Measurements from ENCODE around the gene CHST12. TPM values are rescaled to one million over a fixed set of nuclear protein-coding genes. Genes with fewer than 3 reads are reported as not detected.

The CHST12 gene
- total RNA-seq, 1 donor from 2014 or later: 22.4 TPM

DNA sequence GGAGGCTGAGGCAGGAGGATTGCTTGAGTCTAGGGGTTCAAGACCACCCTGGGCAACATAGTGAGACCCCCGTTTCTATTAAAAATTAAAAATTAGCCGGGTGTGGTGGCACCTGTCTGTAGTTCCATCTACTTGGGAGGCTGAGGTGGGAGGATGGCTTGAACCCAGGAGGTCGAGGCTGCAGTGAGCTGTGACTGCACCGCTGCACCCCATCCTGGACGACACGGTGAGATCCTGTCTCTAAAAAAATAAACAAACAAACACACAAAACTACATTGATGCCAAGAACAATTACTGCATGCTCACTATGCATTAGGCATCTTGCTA, 761 bp upstream of the CHST12 start:
- Mint-ChIP-seq H3K36me3 (no peaks in the 10 kb centered on the region), H3K27ac (no peak overlapping the region)
- TF ChIP-seq, protein P1, sequence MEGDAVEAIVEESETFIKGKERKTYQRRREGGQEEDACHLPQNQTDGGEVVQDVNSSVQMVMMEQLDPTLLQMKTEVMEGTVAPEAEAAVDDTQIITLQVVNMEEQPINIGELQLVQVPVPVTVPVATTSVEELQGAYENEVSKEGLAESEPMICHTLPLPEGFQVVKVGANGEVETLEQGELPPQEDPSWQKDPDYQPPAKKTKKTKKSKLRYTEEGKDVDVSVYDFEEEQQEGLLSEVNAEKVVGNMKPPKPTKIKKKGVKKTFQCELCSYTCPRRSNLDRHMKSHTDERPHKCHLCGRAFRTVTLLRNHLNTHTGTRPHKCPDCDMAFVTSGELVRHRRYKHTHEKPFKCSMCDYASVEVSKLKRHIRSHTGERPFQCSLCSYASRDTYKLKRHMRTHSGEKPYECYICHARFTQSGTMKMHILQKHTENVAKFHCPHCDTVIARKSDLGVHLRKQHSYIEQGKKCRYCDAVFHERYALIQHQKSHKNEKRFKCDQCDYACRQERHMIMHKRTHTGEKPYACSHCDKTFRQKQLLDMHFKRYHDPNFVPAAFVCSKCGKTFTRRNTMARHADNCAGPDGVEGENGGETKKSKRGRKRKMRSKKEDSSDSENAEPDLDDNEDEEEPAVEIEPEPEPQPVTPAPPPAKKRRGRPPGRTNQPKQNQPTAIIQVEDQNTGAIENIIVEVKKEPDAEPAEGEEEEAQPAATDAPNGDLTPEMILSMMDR (conservative IDR thresholded peaks at IDR 0.05): no peak

GRCh38 chr7:2403718-2404648, 572 bp downstream of the CHST12 start:
- Mint-ChIP-seq H3K4me3 (peak overlapping the region; percentile 86), H3K27ac (peak overlapping the region; percentile 70)

More for the DNA sequence above, 761 bp upstream of the CHST12 start:
- Mint-ChIP-seq H3K4me3 (peak overlapping the region; percentile 87), H3K9me3 (no peaks in the 10 kb centered on the region), H3K4me1 (ENCODE audit: unreplicated experiment) (peaks cover 41% of the 10 kb centered on the region), H3K27me3 (peaks cover 3% of the 10 kb centered on the region)
- no peak for DNase-seq (ENCODE audit: extremely low spot score, unreplicated experiment)

GRCh38 chr7:2404714-2405119, 1.3 kb downstream of the CHST12 start:
- H3K9me3 Mint-ChIP-seq: no peaks in the 10 kb centered on the region
- no peak for DNase-seq (ENCODE audit: extremely low spot score, unreplicated experiment)
- TF ChIP-seq, protein P1 (conservative IDR thresholded peaks at IDR 0.05): no peak
- H3K4me1 Mint-ChIP-seq (ENCODE audit: unreplicated experiment): peaks cover 58% of the 10 kb centered on the region
- peaks cover 3% of the 10 kb centered on the region for H3K27me3 Mint-ChIP-seq
- peak overlapping the region; percentile 70 for H3K27ac Mint-ChIP-seq
- H3K36me3 Mint-ChIP-seq: no peaks in the 10 kb centered on the region
- H3K4me3 Mint-ChIP-seq: peak overlapping the region; percentile 86

More at GRCh38 chr7:2403718-2404648, 572 bp downstream of the CHST12 start:
- Mint-ChIP-seq H3K27me3 (peaks cover 3% of the 10 kb centered on the region), H3K9me3 (no peaks in the 10 kb centered on the region), H3K36me3 (no peaks in the 10 kb centered on the region), H3K4me1 (ENCODE audit: unreplicated experiment) (peaks cover 54% of the 10 kb centered on the region)
- TF ChIP-seq, protein P1 (conservative IDR thresholded peaks at IDR 0.05): peak; percentile 65
- DNase-seq (ENCODE audit: extremely low spot score, unreplicated experiment): no peak

GRCh38 chr7:2405201-2405600, 1.8 kb downstream of the CHST12 start:
- no peak for DNase-seq (ENCODE audit: extremely low spot score, unreplicated experiment)
- TF ChIP-seq, protein P1 (conservative IDR thresholded peaks at IDR 0.05): no peak
- Mint-ChIP-seq H3K27me3 (peaks cover 3% of the 10 kb centered on the region), H3K4me1 (ENCODE audit: unreplicated experiment) (peaks cover 58% of the 10 kb centered on the region), H3K4me3 (peak overlapping the region; percentile 86), H3K36me3 (no peaks in the 10 kb centered on the region), H3K27ac (peak overlapping the region; percentile 70), H3K9me3 (no peaks in the 10 kb centered on the region)

DNA sequence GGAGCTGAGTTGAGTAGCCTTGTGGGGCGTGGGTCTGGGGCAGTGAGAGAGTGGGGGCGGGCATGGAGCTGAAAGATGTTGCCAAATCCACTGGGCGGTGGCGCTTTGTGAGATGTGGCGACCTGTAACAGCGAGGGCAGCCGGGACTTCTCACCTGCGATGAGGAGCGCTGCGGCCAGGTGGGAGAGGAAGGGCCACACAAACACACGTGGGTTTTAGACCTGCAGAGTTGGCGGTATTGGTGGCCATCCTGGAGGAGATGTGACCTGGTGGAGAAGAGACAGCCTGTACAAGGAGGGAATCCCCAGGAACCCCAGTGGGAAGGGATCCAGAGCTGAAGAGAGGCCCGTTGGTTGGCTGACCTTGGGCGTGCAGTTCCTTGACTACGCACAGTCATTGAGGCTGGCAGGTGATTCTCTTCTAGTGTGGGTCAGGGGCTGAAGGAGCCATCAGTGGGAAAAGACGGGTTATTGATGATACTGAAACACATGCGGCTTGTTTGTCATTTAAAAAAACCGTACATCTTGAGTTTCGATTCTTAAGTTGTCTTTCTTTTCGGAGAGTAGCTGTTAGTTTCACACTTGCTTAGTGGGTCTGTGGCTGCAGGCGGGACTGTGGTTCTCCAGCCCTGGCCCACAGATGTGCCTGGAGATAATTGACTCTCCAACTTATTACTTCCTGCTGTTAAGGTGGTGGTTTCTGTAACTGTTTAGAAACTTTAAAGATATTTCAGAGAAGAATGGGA, 2.4 kb downstream of the CHST12 start:
- Mint-ChIP-seq H3K27ac (peak overlapping the region; percentile 70), H3K36me3 (no peaks in the 10 kb centered on the region), H3K9me3 (no peaks in the 10 kb centered on the region), H3K4me3 (peak overlapping the region; percentile 86), H3K27me3 (peaks cover 3% of the 10 kb centered on the region), H3K4me1 (ENCODE audit: unreplicated experiment) (peaks cover 62% of the 10 kb centered on the region)
- no peak for DNase-seq (ENCODE audit: extremely low spot score, unreplicated experiment)
- TF ChIP-seq, protein P1 (conservative IDR thresholded peaks at IDR 0.05): no peak
